NCI-H748 treated with DMSO at 0.1 percent for 48 hours (cell line): ENCODE data around the gene NKAPL.
A peak's percentile ranks its signal among the peaks of the same experiment; 100 is the strongest.

Experiments used
- DNase-seq: peaks from one replicate; lab custom pipeline; 2025; lab: John Stamatoyannopoulos, UW

NKAPL gene

DNA sequence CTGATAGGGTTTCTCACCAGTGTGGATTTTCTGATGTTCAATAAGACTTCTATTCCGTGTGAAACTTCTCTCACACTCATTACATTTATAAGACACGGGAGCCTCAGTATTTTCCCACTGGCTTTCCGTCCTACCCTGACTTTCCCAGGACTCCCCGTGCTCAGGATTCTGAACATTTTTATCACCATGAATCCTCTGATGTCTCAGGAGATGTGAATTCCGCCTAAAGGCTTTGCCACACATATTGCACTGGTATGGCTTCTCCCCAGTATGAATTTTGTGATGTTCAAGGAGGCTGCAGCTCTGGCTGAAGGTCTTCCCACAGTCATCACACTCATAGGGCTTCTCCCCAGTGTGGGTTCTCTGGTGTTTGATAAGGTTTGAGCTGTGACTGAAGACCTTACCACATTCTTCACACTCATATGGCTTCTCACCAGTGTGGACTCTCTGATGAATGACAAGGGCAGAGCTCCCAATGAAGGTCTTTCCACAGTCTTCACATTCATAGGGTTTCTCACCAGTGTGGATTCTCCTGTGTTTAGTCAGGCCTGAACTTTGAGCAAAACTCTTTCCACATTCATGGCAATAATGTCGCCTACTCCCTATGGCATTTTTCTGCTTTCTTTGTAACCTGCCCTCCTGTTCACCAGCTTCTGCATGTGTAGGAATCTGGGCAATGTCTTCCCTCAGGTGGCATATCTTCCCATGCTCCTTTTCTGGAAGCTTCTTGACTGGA lies 13.7 kb upstream of the NKAPL start:
- DNase-seq, result no peak

DNA sequence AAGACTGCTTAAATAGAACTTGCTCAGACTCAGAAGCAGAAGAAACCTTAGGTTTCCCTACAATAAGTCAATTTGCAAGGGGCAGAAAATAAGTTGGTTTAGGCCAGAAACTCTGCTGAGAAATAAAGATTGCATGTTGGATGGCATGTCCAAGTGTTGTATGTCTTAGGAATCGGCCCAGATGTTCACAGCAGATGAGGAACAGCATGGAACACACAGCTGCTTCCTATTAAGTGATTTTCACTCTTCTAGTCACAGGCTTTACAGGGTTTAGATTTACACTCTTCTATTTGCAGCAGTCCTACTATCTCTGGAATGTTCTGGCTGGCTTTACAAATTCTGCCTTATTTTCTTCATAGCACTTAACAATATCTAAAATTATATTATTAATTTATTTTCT lies 10.2 kb upstream of the NKAPL start:
- no peak for DNase-seq

DNA sequence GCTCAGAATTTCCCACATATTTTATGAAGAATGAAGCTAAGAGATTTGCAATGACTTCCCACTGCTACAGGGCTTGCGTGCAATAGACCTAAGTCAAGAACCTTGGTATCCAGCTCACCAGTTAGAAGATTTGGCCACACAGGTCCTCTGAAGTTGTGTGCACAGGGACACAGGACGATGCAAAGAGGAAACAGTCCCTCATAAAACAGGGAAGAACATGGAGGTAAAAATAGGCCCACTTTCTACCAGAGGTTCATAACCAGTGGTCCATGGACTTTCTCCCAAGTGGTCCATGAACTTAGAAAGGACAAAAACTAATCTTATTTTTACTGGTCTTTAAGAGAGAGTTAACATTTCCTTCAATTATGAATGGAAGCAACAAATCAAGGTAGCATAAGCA lies 8.3 kb upstream of the NKAPL start:
- no peak for DNase-seq

DNA sequence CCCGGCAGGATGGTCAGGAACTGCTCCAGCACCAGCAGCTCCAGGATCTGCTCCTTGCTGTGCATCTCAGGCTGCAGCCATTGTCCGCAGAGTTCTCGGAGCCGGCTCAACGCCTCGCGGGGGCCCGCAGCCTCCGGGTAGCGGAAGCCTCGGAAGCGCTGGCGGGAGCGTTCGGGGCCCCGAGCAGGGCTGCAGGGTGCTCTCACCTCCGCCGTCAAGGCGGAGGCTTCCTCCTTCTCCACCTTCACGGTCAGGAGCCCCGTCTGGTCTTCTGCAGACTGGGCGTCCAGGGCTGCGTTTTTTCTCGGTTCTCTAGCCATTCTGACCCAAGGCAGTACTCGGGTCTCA lies 7.5 kb upstream of the NKAPL start:
- no peak for DNase-seq

DNA sequence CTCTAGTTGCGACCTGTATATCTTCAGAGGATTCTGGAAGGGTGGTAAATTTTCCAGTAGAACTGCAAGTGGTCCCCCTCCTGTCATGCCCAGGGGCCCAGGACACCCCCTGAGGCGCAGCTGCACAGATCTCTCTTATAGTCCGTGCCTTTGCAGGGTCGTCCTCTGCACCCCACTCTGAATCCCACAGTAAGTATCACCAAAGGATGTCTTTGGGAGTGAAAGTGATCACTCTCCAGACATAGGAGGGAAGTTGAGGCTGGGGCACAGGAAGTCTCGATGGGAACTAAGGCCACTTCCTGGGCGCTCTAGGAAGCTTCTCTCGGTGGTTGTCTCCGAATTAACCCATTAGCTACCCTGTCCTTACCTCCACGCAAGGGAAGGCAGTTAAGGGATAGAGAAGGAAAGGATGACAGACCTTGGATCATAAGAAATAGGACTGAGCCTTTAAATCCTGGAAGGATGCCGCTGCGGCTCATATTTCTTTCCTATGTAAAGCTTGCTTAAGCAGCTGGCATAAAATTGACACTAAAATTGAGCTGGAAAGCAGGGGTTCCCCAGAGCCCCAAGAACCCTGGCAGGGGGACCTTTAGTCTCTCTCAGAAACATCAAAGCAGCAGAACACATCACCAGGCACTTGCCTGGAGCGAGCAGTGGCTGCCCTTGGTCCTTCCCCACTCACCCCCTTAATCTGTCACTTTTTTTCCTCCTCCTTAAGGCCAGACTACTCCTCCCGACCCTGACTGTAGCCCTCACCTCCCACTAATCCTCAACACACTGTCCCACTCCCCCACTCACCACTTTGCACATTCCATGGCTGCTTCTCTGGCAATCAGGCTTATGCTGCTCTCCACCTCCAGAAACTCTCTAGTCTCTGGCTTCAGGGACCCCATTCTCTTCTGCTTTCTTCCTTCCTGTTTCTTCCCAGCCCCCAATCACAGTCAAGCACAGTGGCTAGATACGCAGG lies 6.8 kb upstream of the NKAPL start, which contains the start of gene ZKSCAN4:
Gene ZKSCAN4 (minus strand): TSS at position 261 of the 967 bp plus-strand sequence. CDS start 289 bp downstream, outside the sequence.
- peak; percentile 79 for DNase-seq

DNA sequence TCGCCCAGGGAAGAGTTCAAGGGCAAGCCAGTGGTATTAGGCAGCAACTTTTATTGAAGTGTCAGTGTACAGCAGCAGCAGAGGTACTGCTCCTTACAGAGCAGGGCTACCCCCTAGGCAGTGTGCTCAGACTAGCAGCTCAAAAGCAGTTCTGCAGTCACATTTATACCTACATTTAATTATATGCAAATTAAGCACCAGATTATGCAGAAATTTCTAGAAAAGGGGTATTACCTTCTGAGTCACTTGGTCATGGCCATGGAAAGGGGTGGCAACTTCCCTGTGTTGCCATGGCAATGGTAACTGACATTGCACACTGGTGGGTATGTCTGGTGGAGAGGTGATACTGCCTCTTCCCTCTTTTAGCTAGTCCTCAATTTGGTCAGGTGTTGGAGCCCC lies 5.0 kb upstream of the NKAPL start:
- no peak for DNase-seq

DNA sequence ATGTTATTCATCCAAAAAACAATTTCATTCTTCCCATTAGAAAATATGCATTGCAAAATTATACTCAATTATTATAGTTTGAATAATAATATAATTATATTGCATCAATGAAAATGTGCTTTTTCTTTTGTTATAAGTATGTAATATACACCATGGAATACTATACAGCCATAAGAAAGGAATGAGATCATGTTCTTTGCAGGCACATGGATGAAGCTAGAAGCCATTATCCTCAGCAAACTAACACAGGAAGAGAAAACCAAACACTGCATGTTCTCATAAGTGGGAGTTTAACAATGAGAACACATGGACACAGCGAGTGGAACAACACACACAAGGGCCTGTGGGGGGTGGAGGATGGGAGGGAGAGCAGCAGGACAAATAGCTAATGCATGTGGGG lies 2.1 kb upstream of the NKAPL start:
- no peak for DNase-seq

DNA sequence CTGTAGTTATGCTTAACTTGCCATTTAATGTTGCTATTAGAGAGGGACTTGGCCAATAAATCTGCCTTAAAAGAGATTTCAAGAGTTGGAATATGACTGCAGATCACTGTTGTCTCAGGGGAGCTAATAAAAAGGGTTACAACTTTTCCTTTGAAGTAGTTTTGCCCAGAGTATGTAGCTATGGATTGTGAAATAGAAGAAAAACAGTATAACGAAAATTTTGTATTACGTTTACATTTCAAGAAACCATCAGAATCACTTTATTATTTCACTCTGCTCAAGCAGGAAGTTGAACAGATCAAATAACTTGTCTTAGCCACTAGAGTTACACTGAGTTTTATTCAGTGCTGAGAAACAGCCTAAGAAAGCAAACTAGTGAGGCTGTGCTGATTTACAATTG lies 4.8 kb downstream of the NKAPL start:
- no peak for DNase-seq

DNA sequence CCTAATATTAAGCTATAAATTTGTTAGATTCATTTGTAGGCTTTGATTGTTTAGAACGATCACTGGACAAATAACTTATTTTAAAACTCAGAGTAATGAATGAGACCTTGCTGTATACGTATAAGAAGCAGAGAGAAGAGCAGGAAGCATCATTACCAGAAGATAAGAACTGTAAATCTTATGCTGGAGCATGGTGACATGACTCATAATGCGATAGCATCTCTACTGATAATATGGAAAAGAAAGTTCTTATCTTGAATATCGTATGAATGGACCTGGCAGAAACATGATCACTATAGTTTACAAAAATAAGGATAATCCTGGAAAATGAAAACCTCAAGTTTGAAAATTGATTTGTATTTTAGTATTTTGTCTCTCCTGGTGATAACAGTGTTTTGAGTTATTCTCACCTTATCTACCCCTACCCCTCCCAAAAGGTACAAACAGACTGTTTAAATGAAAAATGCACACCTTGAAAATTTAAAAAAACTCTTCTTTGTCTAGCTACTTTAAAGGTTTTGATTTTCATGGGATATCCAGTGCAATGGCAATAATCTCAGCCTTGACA lies 5.8 kb downstream of the NKAPL start:
- no peak for DNase-seq

DNA sequence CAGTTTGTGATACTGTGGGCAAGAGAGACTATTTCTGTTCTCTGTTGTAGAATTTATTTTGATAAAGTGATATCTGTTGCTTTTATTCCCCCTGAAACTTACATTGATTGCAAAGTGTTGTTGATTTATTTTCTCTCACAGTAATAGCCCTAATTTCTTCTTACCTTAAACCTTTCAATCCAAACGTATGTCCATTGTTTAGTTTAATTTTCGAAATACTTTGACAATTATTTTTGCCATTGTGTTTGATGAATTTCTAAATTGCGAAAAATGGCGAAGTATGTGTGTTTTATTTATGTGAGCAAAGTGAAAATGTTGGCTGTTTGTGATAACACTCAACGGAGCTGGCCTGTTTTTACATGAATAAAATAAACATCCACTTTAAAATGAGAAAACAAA lies 7.5 kb downstream of the NKAPL start:
- no peak for DNase-seq

DNA sequence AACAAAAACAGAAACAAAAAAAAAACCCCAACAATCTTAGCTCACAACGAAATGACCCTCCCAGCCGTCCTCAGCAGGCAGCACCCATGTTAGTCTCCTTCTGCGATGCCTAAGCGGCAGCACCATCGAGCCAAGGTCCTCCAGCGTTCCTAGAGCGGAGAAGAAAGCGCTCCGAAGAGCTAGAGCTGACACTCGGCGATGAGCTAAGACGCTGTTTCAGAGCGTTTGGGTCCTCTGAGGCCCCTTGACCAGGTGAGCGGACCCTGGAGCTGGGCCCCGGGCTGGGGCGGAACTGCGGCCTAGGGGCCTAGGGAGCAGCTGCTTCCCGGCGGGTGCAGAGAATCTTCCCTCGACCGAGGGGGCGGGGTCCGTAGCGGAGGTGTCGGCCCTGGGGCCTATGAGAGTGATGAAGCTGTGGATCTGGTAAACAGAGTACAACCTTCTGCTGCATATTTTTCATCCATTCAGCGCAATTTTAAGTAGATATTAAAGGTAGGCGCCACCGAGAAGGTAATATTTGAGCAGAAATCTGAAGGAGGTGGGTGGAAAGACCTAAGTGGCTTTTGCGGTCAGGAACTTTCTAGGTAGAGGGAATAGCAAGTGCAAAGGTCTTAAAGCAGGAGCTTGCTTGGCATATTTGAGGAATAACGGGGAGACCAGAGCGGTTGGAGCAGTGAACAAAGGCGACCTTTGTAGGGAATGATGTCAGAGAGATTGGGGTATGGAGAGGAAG lies 8.0 kb downstream of the NKAPL start, which contains the start of gene ZSCAN26:
Gene ZSCAN26 (plus strand): TSS at position 182 of the 733 bp plus-strand sequence. CDS start 4,777 bp downstream, outside the sequence.
- peak; percentile 89 for DNase-seq

DNA sequence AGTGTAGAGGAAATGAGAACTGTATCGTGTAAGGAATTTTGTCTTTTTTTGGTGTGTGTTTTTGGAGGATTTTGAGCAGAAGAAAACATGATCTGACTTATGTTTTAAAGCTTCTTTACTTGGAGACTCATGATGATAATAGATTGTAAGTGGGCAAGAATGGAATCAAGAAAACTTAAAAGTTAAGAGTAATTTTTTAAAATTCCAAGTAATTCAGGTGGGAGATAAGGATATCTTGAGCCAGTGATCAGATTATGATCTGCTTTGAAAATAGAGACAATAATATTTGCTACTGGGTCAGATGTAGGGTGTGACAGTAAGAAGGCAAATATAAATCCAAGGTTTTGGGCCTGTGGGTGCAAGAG lies 8.6 kb downstream of the NKAPL start:
- DNase-seq, result no peak

DNA sequence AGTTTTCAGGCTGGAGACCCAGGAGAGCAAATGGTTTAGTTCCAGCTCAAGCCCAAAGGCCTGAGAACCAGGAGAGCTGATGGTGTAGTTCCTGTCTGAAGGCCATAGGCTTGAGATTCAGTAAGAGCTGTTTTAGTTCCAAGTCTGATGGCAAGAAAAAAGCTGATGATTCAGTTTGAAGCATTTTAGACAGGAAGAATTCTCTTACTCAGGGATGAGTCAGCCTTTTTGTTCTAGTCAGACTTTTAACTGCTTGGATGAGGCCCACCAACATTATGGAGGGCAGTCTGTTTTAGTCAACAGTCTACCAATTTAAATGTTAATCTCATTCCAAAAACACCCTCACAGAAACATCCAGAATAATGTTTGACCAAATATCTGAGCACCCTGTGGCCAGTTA lies 10.4 kb downstream of the NKAPL start:
- DNase-seq, result no peak

DNA sequence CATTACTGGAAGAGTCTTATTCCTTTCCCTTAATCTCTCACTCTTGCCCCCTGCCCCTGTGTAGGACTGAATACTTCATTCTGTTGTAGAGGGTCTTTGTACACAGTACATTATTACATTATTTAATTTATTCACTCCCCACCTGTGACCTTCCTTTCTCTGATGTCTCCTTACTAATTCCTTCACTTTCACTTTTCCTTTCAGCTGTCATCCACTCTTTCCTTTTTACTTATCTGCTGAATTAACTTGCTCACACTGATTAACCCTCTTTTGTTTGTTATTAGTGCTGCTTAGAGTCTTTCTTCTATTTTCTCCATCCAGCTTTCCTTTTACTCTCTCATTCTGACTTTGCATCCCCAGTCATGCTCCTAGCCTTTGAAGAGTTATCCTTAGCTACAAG lies 15.8 kb downstream of the NKAPL start:
- DNase-seq, result no peak

DNA sequence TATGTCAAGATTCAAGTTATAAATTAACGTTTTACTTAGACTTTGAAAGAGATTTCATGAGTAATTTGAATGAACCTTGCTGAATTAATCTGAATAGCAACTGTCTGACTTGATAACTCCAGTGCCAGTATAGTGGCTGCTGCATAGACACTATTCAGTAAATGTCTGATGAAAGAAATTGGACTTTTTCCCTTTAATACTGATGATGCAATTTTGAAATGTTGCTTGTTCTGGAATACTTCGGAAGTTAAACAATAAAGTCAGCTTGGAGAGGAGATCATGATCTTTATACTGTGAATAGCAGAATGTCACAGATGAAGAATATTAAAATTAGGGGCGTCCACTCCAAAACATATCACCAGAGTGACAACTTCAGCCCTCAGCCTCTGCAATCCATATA lies 18.6 kb downstream of the NKAPL start:
- no peak for DNase-seq

DNA sequence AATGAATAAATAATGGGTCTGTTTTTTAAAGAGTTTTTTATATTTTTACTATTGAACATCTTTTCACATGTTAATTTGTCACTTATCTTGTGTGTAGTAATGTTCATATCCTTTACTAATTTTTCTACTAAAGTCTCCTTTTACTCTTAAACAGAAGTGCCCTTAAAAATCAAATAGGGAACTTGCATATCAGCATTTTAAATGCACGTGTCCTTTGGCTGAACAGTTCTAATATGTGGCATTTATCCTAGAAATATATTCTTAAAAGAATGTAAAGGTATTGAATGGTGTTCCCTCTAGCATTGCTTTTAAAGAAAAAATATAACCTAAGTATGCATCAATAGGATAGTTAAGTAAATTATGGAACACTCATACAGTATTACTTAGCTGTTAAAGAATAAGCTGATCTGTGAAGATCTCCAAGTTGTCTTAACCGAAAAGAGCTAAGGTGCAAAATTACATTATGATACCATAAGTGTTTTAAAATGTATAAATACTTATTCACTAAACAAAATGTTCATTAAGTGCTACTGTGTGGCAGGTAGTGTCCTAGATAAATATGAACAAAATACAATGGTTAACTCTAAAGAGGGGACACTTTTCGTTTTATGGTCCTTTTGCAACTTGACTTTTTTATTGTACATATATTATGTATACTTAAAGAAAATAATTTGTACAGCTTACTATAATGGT lies 21.6 kb downstream of the NKAPL start:
- peak; percentile 30 for DNase-seq

DNA sequence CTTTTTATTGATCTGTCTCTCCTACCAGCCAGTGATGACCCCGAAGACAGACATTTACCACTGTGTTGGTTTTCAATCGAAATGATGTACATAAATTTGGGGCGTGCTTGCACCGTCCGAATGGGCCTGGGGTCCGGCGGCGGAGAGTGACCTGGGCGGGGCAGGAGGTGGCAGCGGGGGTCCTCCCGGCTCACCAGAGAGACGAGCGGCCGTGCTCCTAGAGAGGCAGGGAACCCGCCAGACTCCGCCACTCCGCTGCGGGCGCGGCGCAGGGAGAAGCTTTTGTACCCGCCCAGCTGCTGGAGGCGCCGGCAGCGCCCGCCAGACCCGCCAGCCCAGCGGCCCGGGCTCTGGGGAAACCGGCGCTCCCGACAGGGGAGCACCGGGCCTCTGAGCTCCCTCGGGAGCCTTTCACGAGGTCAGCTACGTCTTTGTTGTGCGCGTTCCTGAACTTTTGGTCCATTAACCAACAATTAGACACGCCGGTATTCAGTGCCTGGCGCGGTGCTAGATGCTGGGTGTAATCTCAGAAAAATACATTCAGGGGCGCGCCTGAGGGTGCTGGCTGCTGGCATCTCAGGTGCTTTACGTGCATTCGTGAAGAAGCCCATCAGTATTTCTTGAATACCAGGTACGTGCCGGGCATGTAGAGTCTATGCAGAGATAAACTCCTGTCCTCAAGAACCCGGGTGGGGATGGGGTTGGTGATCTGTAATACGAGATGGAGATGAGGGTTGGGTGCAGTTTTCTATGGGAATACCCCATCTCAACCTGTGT lies 22.4 kb downstream of the NKAPL start, which contains the start of gene PGBD1:
Gene PGBD1 (plus strand): TSS at position 285 of the 777 bp plus-strand sequence. CDS start 2,242 bp downstream, outside the sequence.
- DNase-seq, result peak; percentile 66

DNA sequence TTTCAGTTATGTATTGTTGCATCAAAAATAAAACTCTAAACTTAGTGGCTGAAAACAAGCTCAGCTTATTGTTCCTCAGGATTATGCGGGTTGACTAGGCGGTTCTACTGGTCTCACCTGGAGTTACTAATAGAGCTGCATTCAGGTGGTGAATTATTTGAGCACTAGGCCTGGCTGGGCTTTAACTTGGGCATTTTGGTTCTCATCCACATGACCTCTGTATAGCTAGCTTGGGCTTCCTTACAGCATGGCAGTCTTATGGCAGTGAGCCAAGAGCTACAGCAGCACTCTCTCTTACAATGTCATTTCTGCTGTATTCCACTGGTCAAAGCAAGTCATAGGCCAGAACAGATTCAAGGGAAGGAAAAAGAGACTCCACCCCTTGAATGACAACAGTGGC lies 23.8 kb downstream of the NKAPL start:
- DNase-seq, result no peak

DNA sequence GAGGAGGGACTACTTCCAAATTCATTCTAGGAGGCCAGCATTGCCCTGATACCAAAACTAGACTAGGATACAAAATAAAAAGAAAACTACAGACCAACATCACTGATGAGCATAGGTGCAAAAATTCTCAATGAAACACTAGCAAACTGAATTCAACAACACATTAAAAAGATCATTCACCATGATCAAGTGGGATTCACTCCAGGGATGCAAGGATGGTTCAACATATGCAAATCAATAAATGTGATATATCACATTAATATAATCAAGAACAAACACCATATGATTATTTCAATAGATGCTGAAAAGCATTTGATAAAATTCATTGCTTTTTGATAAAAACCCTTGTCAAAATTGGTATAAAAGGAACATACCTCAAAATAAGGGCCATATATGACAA lies 32.5 kb downstream of the NKAPL start:
- DNase-seq, result no peak

DNA sequence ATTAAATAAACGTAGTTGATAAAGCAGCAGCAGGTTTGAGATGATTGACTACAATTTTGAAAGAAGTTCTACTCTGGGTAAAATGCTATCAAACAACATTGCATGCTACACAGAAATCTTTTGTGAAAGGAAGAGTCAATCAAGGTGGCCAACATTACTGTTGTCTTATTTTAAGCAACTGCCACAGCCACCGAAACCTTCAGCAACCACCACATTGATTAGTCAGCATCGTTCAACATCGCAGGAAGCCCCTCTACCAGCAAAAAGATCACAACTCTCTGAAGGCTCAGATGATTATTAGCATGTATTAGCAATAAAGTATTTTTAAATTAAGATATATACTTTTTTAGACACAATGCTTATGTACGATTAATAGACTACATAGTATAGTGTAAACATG lies 36.2 kb downstream of the NKAPL start:
- no peak for DNase-seq
